Skeletal muscle cell (primary cell): ENCODE measurements around the gene GSTP1.
A peak's percentile ranks its signal among the peaks of the same experiment; 100 is the strongest.
"Not testable (repeated sequence)": the region's sequence is repeated elsewhere in the genome, so short reads cannot be mapped to it uniquely, and the experiment has no call there.

Source experiments
- DNase-seq: peaks from one replicate; pipeline ENCODE4 v3.0.0-alpha.2; 2010; ENCODE audit warnings: low read depth
- H3K4me3 ChIP-seq: 2 replicates; pipeline ENCODE4 v1.5.1; 2011; ENCODE audit warnings: low read depth, mild to moderate bottlenecking, control low read depth, low read length, moderate library complexity

The GSTP1 gene

GRCh38 chr11:67611704-67612587 is 28.3 kb downstream of the GSTP1 start:
- no peak for DNase-seq
- no peak overlapping the region for H3K4me3 ChIP-seq

GRCh38 chr11:67612751-67613150 is 29.1 kb downstream of the GSTP1 start:
- no peak overlapping the region for H3K4me3 ChIP-seq

GRCh38 chr11:67613313-67613959 is 29.8 kb downstream of the GSTP1 start:
- H3K4me3 ChIP-seq = no peak overlapping the region

More at GRCh38 chr11:67612751-67613150, 29.1 kb downstream of the GSTP1 start:
- no peak for DNase-seq

GRCh38 chr11:67613960-67614715 is 30.5 kb downstream of the GSTP1 start:
- DNase-seq = no peak
- peak overlapping the region; percentile 20 for H3K4me3 ChIP-seq

More at GRCh38 chr11:67613313-67613959, 29.8 kb downstream of the GSTP1 start:
- DNase-seq = no peak

- H3K4me3 ChIP-seq = no peak overlapping the region
- DNase-seq = no peak
Measured at GRCh38 chr11:67614730-67615714, 31.4 kb downstream of the GSTP1 start.

GRCh38 chr11:67615728-67616430 is 32.3 kb downstream of the GSTP1 start:
- H3K4me3 ChIP-seq = no peak overlapping the region
- no peak for DNase-seq

GRCh38 chr11:67616431-67617242 is 33.0 kb downstream of the GSTP1 start:
- DNase-seq = no peak
- H3K4me3 ChIP-seq = no peak overlapping the region

- no peak overlapping the region for H3K4me3 ChIP-seq
- no peak for DNase-seq
Measured at GRCh38 chr11:67617243-67617953, 33.8 kb downstream of the GSTP1 start.

- DNase-seq, H3K4me3 ChIP-seq: not testable (repeated sequence)
Measured at GRCh38 chr11:67618901-67619659, 35.5 kb downstream of the GSTP1 start.

GRCh38 chr11:67619683-67620618 is 36.3 kb downstream of the GSTP1 start:
- not testable (repeated sequence) for DNase-seq, H3K4me3 ChIP-seq

GRCh38 chr11:67620621-67621020 is 37.0 kb downstream of the GSTP1 start:
- not testable (repeated sequence) for H3K4me3 ChIP-seq, DNase-seq

GRCh38 chr11:67621928-67622327 is 38.3 kb downstream of the GSTP1 start:
- H3K4me3 ChIP-seq, DNase-seq: not testable (repeated sequence)

- not testable (repeated sequence) for DNase-seq, H3K4me3 ChIP-seq
Measured at GRCh38 chr11:67622905-67623304, 39.3 kb downstream of the GSTP1 start.

GRCh38 chr11:67623795-67624194 is 40.2 kb downstream of the GSTP1 start:
- H3K4me3 ChIP-seq, DNase-seq: not testable (repeated sequence)
